Fibroblast of lung (primary cell): Measurements from ENCODE around the gene ADH5. TPM values are rescaled to one million over a fixed set of nuclear protein-coding genes. Genes with fewer than 3 reads are reported as not detected.

Experiments
- DNase-seq, 2 donors: peaks; one replicate each; pipeline versions ENCODE4 v3.0.0 to v3.0.0-alpha.2; 2010; ENCODE audit warnings: low read depth in 2 of 2
- H2AFZ ChIP-seq: 2 replicates; pipeline ENCODE4 v1.5.1; 2012; ENCODE audit warnings: low read length, control low read depth, inconsistent platforms
- H3K27ac ChIP-seq: 2 replicates; pipeline ENCODE4 v1.5.1; 2011; ENCODE audit warnings: low read length, control low read depth; ENCODE audit not compliant: insufficient read depth
- H3K27me3 ChIP-seq: 2 replicates; pipeline ENCODE4 v1.5.1; 2011; ENCODE audit warnings: mild to moderate bottlenecking, low read length; ENCODE audit not compliant: control insufficient read depth, insufficient read depth
- H3K36me3 ChIP-seq: 2 replicates; pipeline ENCODE4 v1.5.1; 2011; ENCODE audit warnings: low read length; ENCODE audit not compliant: control insufficient read depth, insufficient read depth
- H3K4me1 ChIP-seq: 2 replicates; pipeline ENCODE4 v1.5.1; 2011; ENCODE audit warnings: low read length; ENCODE audit not compliant: control insufficient read depth, insufficient read depth; ENCODE audit errors: extremely low read depth
- H3K4me2 ChIP-seq: 2 replicates; pipeline ENCODE4 v1.5.1; 2011; ENCODE audit warnings: low read length, control low read depth; ENCODE audit not compliant: insufficient read depth; ENCODE audit errors: extremely low read depth
- H3K4me3 ChIP-seq, 4 experiments: fragments of 200-600 bp in 1 of 4; sonication (generic) in 1 of 4; replicated peaks in 1 of 4; 2 replicates each; pipeline ENCODE4 v1.5.1; 2011 to 2016; ENCODE audit warnings: low read length in 4 of 4, low read depth in 3 of 4, mild to moderate bottlenecking in 3 of 4, control low read depth in 2 of 4, inconsistent platforms in 1 of 4, mixed read lengths in 1 of 4; ENCODE audit not compliant: insufficient read depth in 1 of 4; ENCODE audit errors: control extremely low read depth in 1 of 4
- H3K79me2 ChIP-seq: 2 replicates; pipeline ENCODE4 v1.5.1; 2012; ENCODE audit warnings: mild to moderate bottlenecking, low read length, inconsistent platforms; ENCODE audit not compliant: control insufficient read depth, insufficient read depth
- H3K9ac ChIP-seq: 2 replicates; pipeline ENCODE4 v1.5.1; 2011; ENCODE audit warnings: mild to moderate bottlenecking, low read length, control low read depth; ENCODE audit not compliant: insufficient read depth
- H3K9me3 ChIP-seq: 2 replicates; pipeline ENCODE4 v1.5.1; 2012; ENCODE audit warnings: low read depth, low read length; ENCODE audit not compliant: control insufficient read depth, insufficient read depth
- H4K20me1 ChIP-seq: 2 replicates; pipeline ENCODE4 v1.5.1; 2011; ENCODE audit warnings: low read length; ENCODE audit not compliant: control insufficient read depth, insufficient read depth; ENCODE audit errors: extremely low read depth
- CTCF ChIP-seq, 2 donors: IDR thresholded peaks in 1 of 2; conservative IDR thresholded peaks in 1 of 2; 1 replicate in 1 of 2; 2 replicates in 1 of 2; pipeline ENCODE4 v1.5.1; 2011 to 2012; ENCODE audit warnings: low read length in 2 of 2, control low read depth in 1 of 2, inconsistent platforms in 1 of 2, low read depth in 1 of 2, mild to moderate bottlenecking in 1 of 2
- EZH2 ChIP-seq: IDR thresholded peaks from 2 replicates; pipeline ENCODE4 v1.5.1; 2012; ENCODE audit warnings: low read length, control low read depth, mild to moderate bottlenecking; ENCODE audit errors: missing control alignments
- polyA plus RNA-seq, 2 donors: library from polyadenylated mRNA; depleted of rRNA in 1 of 2; stranded (reverse) in 1 of 2; unstranded in 1 of 2; fragments of >200 nt; gene quantifications; 2 replicates each; pipeline ENCODE4 v1.2.1, GENCODE V29; 2011 to 2012; ENCODE audit warnings: missing spikeins in 1 of 2
- total RNA-seq: library from RNA; depleted of rRNA; stranded (reverse); fragments of >200 nt; gene quantifications from 2 replicates; pipeline ENCODE4 v1.2.1, GENCODE V29; 2014

ADH5 gene
- total and polyA plus RNA-seq, 2 donors (not counting 1 experiment from before 2014, with no cell fraction given): 307 to 504 TPM

- H3K27me3 ChIP-seq: no peaks in the 10 kb centered on the region
- H4K20me1 ChIP-seq: no peaks in the 10 kb centered on the region
- DNase-seq: no peak
- H3K4me1 ChIP-seq: peaks cover 5% of the 10 kb centered on the region
- no peak for TF ChIP-seq EZH2
- no peak for TF ChIP-seq CTCF (conservative IDR thresholded peaks at IDR 0.05 in 1 of 2, IDR thresholded peaks at IDR 0.05 in 1 of 2; ENCODE audit: low read depth in 1 of 2, low read length in 2 of 2)
- H2AFZ ChIP-seq: no peak overlapping the region
- peaks cover 2% of the 10 kb centered on the region for H3K36me3 ChIP-seq
- no peak overlapping the region for H3K9ac ChIP-seq
- H3K27ac ChIP-seq: no peak overlapping the region
- H3K79me2 ChIP-seq: no peaks in the 10 kb centered on the region
- no peak overlapping the region for H3K4me2 ChIP-seq
- H3K4me3 ChIP-seq: no peak overlapping the region
- no peaks in the 10 kb centered on the region for H3K9me3 ChIP-seq
These were observed 34.1 kb downstream of the ADH5 start for GRCh38 chr4:99054428-99054994.

GRCh38 chr4:99052902-99053301, 35.7 kb downstream of the ADH5 start:
- no peak overlapping the region for H3K4me3 ChIP-seq
- peaks cover 2% of the 10 kb centered on the region for H3K36me3 ChIP-seq
- no peaks in the 10 kb centered on the region for H3K27me3 ChIP-seq
- peaks cover 5% of the 10 kb centered on the region for H3K4me1 ChIP-seq
- H3K79me2 ChIP-seq: no peaks in the 10 kb centered on the region
- H3K9ac ChIP-seq: no peak overlapping the region
- no peak overlapping the region for H2AFZ ChIP-seq
- H3K27ac ChIP-seq: no peak overlapping the region
- no peaks in the 10 kb centered on the region for H4K20me1 ChIP-seq
- H3K9me3 ChIP-seq: no peaks in the 10 kb centered on the region
- H3K4me2 ChIP-seq: no peak overlapping the region
- DNase-seq: no peak
- TF ChIP-seq EZH2: no peak
- no peak for TF ChIP-seq CTCF (conservative IDR thresholded peaks at IDR 0.05 in 1 of 2, IDR thresholded peaks at IDR 0.05 in 1 of 2; ENCODE audit: low read depth in 1 of 2, low read length in 2 of 2)

GRCh38 chr4:99047710-99048109, 40.9 kb downstream of the ADH5 start:
- Histone ChIP-seq H3K9ac (no peak overlapping the region), H3K79me2 (no peaks in the 10 kb centered on the region), H3K9me3 (no peaks in the 10 kb centered on the region), H2AFZ (no peak overlapping the region), H3K36me3 (peaks cover 4% of the 10 kb centered on the region), H3K4me1 (no peaks in the 10 kb centered on the region), H3K27ac (no peak overlapping the region), H3K4me2 (no peak overlapping the region), H3K4me3 (no peak overlapping the region), H4K20me1 (no peaks in the 10 kb centered on the region), H3K27me3 (no peaks in the 10 kb centered on the region)
- TF ChIP-seq CTCF (conservative IDR thresholded peaks at IDR 0.05 in 1 of 2, IDR thresholded peaks at IDR 0.05 in 1 of 2; ENCODE audit: low read depth in 1 of 2, low read length in 2 of 2): no peak
- TF ChIP-seq EZH2: no peak
- no peak for DNase-seq
